IMR-90 (cell line): ENCODE measurements around the gene PAPSS1. TPM values are rescaled to one million over a fixed set of nuclear protein-coding genes. Genes with fewer than 3 reads are reported as not detected.

Experiments used
- ATAC-seq: fragments of 200-7000 bp; cut with Tn5 transposase; 2 replicates; pipeline ENCODE4 v1.9.1; 2020; ENCODE audit warnings: low read depth, mild to moderate bottlenecking, moderate library complexity
- BruUV-seq: library from RNA; stranded (reverse); fragments of 400-500 nt; replicated peaks from 2 replicates; lab custom pipeline; 2021; lab: Mats Ljungman, UMichigan
- CTCF ChIA-PET: fragments of 300-600 bp; formaldehyde crosslinking; extraction: SDS; loops from one replicate; lab custom pipeline; 2021; ENCODE audit warnings: antibody characterized with exemption; lab: Yijun Ruan, JAX
- POLR2A ChIA-PET: fragments of 300-600 bp; sonication (Branson Sonifier 250); formaldehyde crosslinking; loops from one replicate; lab custom pipeline; 2022; ENCODE audit warnings: antibody characterized with exemption; ENCODE audit not compliant: unreplicated experiment; lab: Charles Lee
- DNase-seq: peaks from one replicate; pipeline ENCODE4 v3.0.0; 2013
- H2AFZ ChIP-seq: replicated peaks from 2 replicates; pipeline ENCODE3; 2013; ENCODE audit warnings: low read length, mild to moderate bottlenecking; ENCODE audit not compliant: poor library complexity
- H2AK5ac ChIP-seq: 2 replicates; pipeline ENCODE4 v1.6.1; 2013; ENCODE audit warnings: low read depth, low read length, inconsistent platforms
- H2AK9ac ChIP-seq: replicated peaks from 2 replicates; pipeline ENCODE3; 2013; ENCODE audit warnings: mild to moderate bottlenecking, low read depth, low read length, moderate library complexity; ENCODE audit not compliant: poor library complexity
- H2BK120ac ChIP-seq: 2 replicates; pipeline ENCODE4 v1.6.1; 2013; ENCODE audit warnings: low read depth, low read length, inconsistent platforms
- H2BK15ac ChIP-seq: 3 replicates; pipeline ENCODE4 v1.6.1; 2013; ENCODE audit warnings: low read depth, low read length, inconsistent platforms
- H2BK20ac ChIP-seq: 2 replicates; pipeline ENCODE4 v1.6.1; 2013; ENCODE audit warnings: low read depth, mild to moderate bottlenecking, inconsistent platforms, low read length, moderate library complexity
- H2BK5ac ChIP-seq: 2 replicates; pipeline ENCODE4 v1.6.1; 2013; ENCODE audit warnings: mild to moderate bottlenecking, low read depth, low read length, inconsistent platforms; ENCODE audit not compliant: poor library complexity, severe bottlenecking
- H3K14ac ChIP-seq: replicated peaks from 2 replicates; pipeline ENCODE4 v1.6.1; 2013; ENCODE audit warnings: low read depth, low read length, inconsistent platforms
- H3K18ac ChIP-seq: 2 replicates; pipeline ENCODE4 v1.6.1; 2013; ENCODE audit warnings: low read depth, low read length, control low read depth
- H3K23ac ChIP-seq: 2 replicates; pipeline ENCODE4 v1.6.1; 2013; ENCODE audit warnings: low read depth, low read length, inconsistent platforms
- H3K27ac ChIP-seq: 2 replicates; pipeline ENCODE4 v1.5.1; 2013; ENCODE audit warnings: mild to moderate bottlenecking, control low read depth, low read length; ENCODE audit not compliant: insufficient read depth
- H3K27me3 ChIP-seq: 2 replicates; pipeline ENCODE4 v1.6.1; 2013; ENCODE audit warnings: low read length; ENCODE audit not compliant: control insufficient read depth, insufficient read depth
- H3K36me3 ChIP-seq: 2 replicates; pipeline ENCODE4 v1.6.1; 2013; ENCODE audit warnings: low read length, mixed read lengths; ENCODE audit not compliant: control insufficient read depth, insufficient read depth
- H3K4ac ChIP-seq: 2 replicates; pipeline ENCODE4 v1.6.1; 2013; ENCODE audit warnings: low read depth, low read length, inconsistent platforms
- H3K4me1 ChIP-seq: 2 replicates; pipeline ENCODE4 v1.6.1; 2013; ENCODE audit warnings: low read length, mixed read lengths; ENCODE audit not compliant: control insufficient read depth, insufficient read depth
- H3K4me2 ChIP-seq: 2 replicates; pipeline ENCODE4 v1.6.1; 2013; ENCODE audit warnings: low read depth, mild to moderate bottlenecking, control low read depth, low read length, moderate library complexity
- H3K4me3 ChIP-seq: 2 replicates; pipeline ENCODE4 v1.5.1; 2013; ENCODE audit warnings: low read depth, mild to moderate bottlenecking, control low read depth, low read length, moderate library complexity; ENCODE audit not compliant: insufficient read depth
- H3K56ac ChIP-seq: 2 replicates; pipeline ENCODE4 v1.6.1; 2013; ENCODE audit warnings: low read length, inconsistent platforms; ENCODE audit not compliant: insufficient read depth; ENCODE audit errors: extremely low read depth
- H3K79me1 ChIP-seq, 2 experiments: 2 replicates each; pipeline ENCODE4 v1.6.1; 2013; ENCODE audit warnings: low read length in 2 of 2, inconsistent platforms in 1 of 2, low read depth in 1 of 2
- H3K9ac ChIP-seq: 2 replicates; pipeline ENCODE4 v1.6.1; 2013; ENCODE audit warnings: low read depth, low read length, control low read depth
- H3K9me1 ChIP-seq: 2 replicates; pipeline ENCODE4 v1.6.1; 2013; ENCODE audit warnings: low read length, inconsistent platforms; ENCODE audit not compliant: insufficient read depth
- H3K9me3 ChIP-seq: 2 replicates; pipeline ENCODE4 v1.6.1; 2013; ENCODE audit warnings: low read length; ENCODE audit not compliant: control insufficient read depth, insufficient read depth
- H4K20me1 ChIP-seq: 2 replicates; pipeline ENCODE4 v1.6.1; 2013; ENCODE audit warnings: low read length, inconsistent platforms; ENCODE audit not compliant: insufficient read depth
- H4K5ac ChIP-seq: 2 replicates; pipeline ENCODE4 v1.6.1; 2013; ENCODE audit warnings: mild to moderate bottlenecking, low read depth, low read length, control low read depth
- H4K8ac ChIP-seq, 2 experiments: 2 replicates each; pipeline ENCODE4 v1.6.1; 2013; ENCODE audit warnings: low read depth in 2 of 2, low read length in 2 of 2, control low read depth in 1 of 2, inconsistent platforms in 1 of 2
- H4K91ac ChIP-seq: 2 replicates; pipeline ENCODE4 v1.6.1; 2013; ENCODE audit warnings: low read depth, low read length, inconsistent platforms; ENCODE audit not compliant: insufficient read depth
- BHLHE40 ChIP-seq: fragments of 150-350 bp; IDR thresholded peaks from 2 replicates; pipeline ENCODE4 v1.6.1; 2016; ENCODE audit warnings: mild to moderate bottlenecking, low read depth, low read length
- CEBPB ChIP-seq: IDR thresholded peaks from 2 replicates; pipeline ENCODE4 v1.6.1; 2012; ENCODE audit warnings: low read depth, low read length, improper control_type of control experiment
- CHD1 ChIP-seq: IDR thresholded peaks from 2 replicates; pipeline ENCODE4 v1.6.1; 2012; ENCODE audit warnings: low read depth, low read length, improper control_type of control experiment
- FOS ChIP-seq: fragments of 150-350 bp; IDR thresholded peaks from 2 replicates; pipeline ENCODE4 v1.6.1; 2016; ENCODE audit warnings: low read depth, low read length
- MAFK ChIP-seq: IDR thresholded peaks from 2 replicates; pipeline ENCODE4 v1.6.1; 2012; ENCODE audit warnings: low read depth, low read length, improper control_type of control experiment
- MAZ ChIP-seq: IDR thresholded peaks from 2 replicates; pipeline ENCODE4 v1.6.1; 2012; ENCODE audit warnings: low read depth, mild to moderate bottlenecking, low read length, improper control_type of control experiment, moderate library complexity, borderline replicate concordance
- MXI1 ChIP-seq: IDR thresholded peaks from 2 replicates; pipeline ENCODE4 v1.6.1; 2012; ENCODE audit warnings: low read depth, mild to moderate bottlenecking, low read length, moderate library complexity, borderline replicate concordance
- NFE2L2 ChIP-seq: fragments of 150-350 bp; IDR thresholded peaks from 2 replicates; pipeline ENCODE4 v1.6.1; 2016; ENCODE audit warnings: low read depth, mild to moderate bottlenecking, low read length
- POLR2A ChIP-seq: IDR thresholded peaks from 2 replicates; pipeline ENCODE4 v1.6.1; 2012; ENCODE audit warnings: mild to moderate bottlenecking, low read depth, low read length
- RAD21 ChIP-seq: IDR thresholded peaks from 2 replicates; pipeline ENCODE4 v1.6.1; 2012; ENCODE audit warnings: low read length, improper control_type of control experiment
- RCOR1 ChIP-seq: IDR thresholded peaks from 2 replicates; pipeline ENCODE4 v1.6.1; 2012; ENCODE audit warnings: mild to moderate bottlenecking, low read length, improper control_type of control experiment; ENCODE audit not compliant: insufficient replicate concordance
- RFX5 ChIP-seq: IDR thresholded peaks from 2 replicates; pipeline ENCODE4 v1.8.0; 2012; ENCODE audit warnings: low read depth, mild to moderate bottlenecking, low read length, moderate library complexity
- SMC3 ChIP-seq: fragments of 150-350 bp; IDR thresholded peaks from 2 replicates; pipeline ENCODE4 v1.6.1; 2016; ENCODE audit warnings: low read depth, mild to moderate bottlenecking, antibody characterized with exemption, low read length, moderate library complexity
- WGBS, 2 experiments: methylation state at CpG; one replicate each; pipeline versions ENCODE4 v1.1.5 to v1.1.7; 2013; ENCODE audit warnings: missing lambda C conversion rate in 2 of 2; ENCODE audit not compliant: insufficient read length in 1 of 2; ENCODE audit errors: extremely low coverage in 2 of 2; 5-methylcytosine and 5-hydroxymethylcytosine counted together
- dilution Hi-C: fragments of 300-500 bp; cut with HindIII; formaldehyde crosslinking; loops from one replicate; pipeline ENCODE4 v1.14.3; 2018; ENCODE audit warnings: low sequenced_read_pairs; ENCODE audit not compliant: unreplicated experiment
- in situ Hi-C: fragments of 300-500 bp; cut with MboI; formaldehyde crosslinking; loops from 3 replicates; pipeline ENCODE4 v1.14.3; 2019; ENCODE audit warnings: low sequenced_read_pairs, inconsistent platforms, mixed read lengths
- intact Hi-C: fragments of 100-400 bp; cut with micrococcal nuclease; formaldehyde crosslinking; loops from 2 replicates; pipeline ENCODE4 v1.10.0; 2022
- polyA plus RNA-seq, 3 experiments: library from polyadenylated mRNA; depleted of rRNA; stranded (reverse); fragments of >200 nt; gene quantifications; 2 replicates each; pipeline ENCODE4 v1.2.3, GENCODE V29; 2012; ENCODE audit warnings: low replicate concordance in 1 of 3
- total RNA-seq: library from RNA; depleted of rRNA; stranded (reverse); fragments of >200 nt; gene quantifications from 2 replicates; pipeline ENCODE4 v1.2.3, GENCODE V29; 2012
- TF ChIP-seq, protein P1 (sequence below): conservative IDR thresholded peaks from 2 replicates; pipeline ENCODE4 v1.5.1; 2012; ENCODE audit warnings: mild to moderate bottlenecking, low read depth, low read length, improper control_type of control experiment
- TF ChIP-seq, protein P2 (sequence below): fragments of 150-350 bp; IDR thresholded peaks from 2 replicates; pipeline ENCODE4 v1.6.1; 2017; ENCODE audit warnings: mild to moderate bottlenecking, antibody characterized with exemption, low read length, low read depth
- TF ChIP-seq, protein P3 (sequence below): fragments of 150-350 bp; IDR thresholded peaks from 2 replicates; pipeline ENCODE4 v1.6.1; 2016; ENCODE audit warnings: low read depth, mild to moderate bottlenecking, low read length, moderate library complexity, borderline replicate concordance

PAPSS1 gene
- total and polyA plus RNA-seq, 2 of the 4 experiments (the other 2 are of a cell fraction), result 71.8 to 82.8 TPM

DNA sequence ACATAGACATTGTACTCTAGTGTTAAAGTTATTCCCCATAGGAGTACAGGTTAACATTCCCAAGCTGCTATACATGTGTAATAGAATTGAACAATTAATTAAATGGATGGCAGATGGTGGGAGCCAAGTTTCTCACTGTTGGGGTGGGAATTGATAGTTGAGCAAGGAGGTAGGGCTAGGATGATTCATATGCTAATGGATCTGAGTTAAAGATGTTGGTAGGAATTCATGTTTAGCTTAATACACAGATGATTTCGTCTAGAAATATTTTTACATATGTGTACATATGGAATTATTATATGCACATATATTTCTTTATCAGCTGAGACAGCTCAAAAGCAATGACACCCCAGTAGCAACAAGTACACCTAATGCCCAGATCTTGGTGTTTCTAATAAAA is 26.1 kb upstream of the PAPSS1 start:
- in situ Hi-C loops, result no loop called here
- H3K14ac ChIP-seq, result no peak overlapping the region

More for the DNA sequence above, 26.1 kb upstream of the PAPSS1 start:
- POLR2A ChIA-PET, result no interaction called here
- Histone ChIP-seq H3K27me3 (peaks cover 11% of the 10 kb centered on the region), H2AK9ac (no peak overlapping the region), H2BK15ac (no peak overlapping the region), H4K20me1 (no peaks in the 10 kb centered on the region), H2BK20ac (no peak overlapping the region), H3K9me1 (no peaks in the 10 kb centered on the region), H3K79me1 (no peaks in the 10 kb centered on the region), H3K27ac (no peak overlapping the region), H3K18ac (no peak overlapping the region), H2BK5ac (no peak overlapping the region), H4K8ac (no peak overlapping the region), H3K56ac (no peak overlapping the region), H3K4me1 (peaks cover 4% of the 10 kb centered on the region), H3K9ac (no peak overlapping the region), H2AFZ (no peak overlapping the region), H3K9me3 (no peaks in the 10 kb centered on the region), H3K4me2 (no peak overlapping the region), H2BK120ac (no peak overlapping the region), H2AK5ac (no peak overlapping the region), H3K36me3 (no peaks in the 10 kb centered on the region), H4K5ac (no peak overlapping the region), H3K23ac (no peak overlapping the region), H3K4me3 (no peak overlapping the region), H3K4ac (no peak overlapping the region), H4K91ac (no peak overlapping the region)
- DNase-seq, result no peak
- ATAC-seq, result no peak
- dilution Hi-C loops (no loop called here), intact Hi-C loops (no loop called here)
- CTCF ChIA-PET, result no interaction called here
- TF ChIP-seq, protein P1, sequence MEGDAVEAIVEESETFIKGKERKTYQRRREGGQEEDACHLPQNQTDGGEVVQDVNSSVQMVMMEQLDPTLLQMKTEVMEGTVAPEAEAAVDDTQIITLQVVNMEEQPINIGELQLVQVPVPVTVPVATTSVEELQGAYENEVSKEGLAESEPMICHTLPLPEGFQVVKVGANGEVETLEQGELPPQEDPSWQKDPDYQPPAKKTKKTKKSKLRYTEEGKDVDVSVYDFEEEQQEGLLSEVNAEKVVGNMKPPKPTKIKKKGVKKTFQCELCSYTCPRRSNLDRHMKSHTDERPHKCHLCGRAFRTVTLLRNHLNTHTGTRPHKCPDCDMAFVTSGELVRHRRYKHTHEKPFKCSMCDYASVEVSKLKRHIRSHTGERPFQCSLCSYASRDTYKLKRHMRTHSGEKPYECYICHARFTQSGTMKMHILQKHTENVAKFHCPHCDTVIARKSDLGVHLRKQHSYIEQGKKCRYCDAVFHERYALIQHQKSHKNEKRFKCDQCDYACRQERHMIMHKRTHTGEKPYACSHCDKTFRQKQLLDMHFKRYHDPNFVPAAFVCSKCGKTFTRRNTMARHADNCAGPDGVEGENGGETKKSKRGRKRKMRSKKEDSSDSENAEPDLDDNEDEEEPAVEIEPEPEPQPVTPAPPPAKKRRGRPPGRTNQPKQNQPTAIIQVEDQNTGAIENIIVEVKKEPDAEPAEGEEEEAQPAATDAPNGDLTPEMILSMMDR, result no peak
- TF ChIP-seq CHD1, result no peak
- TF ChIP-seq MAFK, result no peak
- TF ChIP-seq RAD21, result no peak
- TF ChIP-seq FOS, result no peak
- TF ChIP-seq, protein P2, sequence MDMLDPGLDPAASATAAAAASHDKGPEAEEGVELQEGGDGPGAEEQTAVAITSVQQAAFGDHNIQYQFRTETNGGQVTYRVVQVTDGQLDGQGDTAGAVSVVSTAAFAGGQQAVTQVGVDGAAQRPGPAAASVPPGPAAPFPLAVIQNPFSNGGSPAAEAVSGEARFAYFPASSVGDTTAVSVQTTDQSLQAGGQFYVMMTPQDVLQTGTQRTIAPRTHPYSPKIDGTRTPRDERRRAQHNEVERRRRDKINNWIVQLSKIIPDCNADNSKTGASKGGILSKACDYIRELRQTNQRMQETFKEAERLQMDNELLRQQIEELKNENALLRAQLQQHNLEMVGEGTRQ, result no peak
- no peak for TF ChIP-seq BHLHE40
- TF ChIP-seq SMC3, result no peak
- TF ChIP-seq RFX5, result no peak
- no peak for TF ChIP-seq NFE2L2
- TF ChIP-seq, protein P3, sequence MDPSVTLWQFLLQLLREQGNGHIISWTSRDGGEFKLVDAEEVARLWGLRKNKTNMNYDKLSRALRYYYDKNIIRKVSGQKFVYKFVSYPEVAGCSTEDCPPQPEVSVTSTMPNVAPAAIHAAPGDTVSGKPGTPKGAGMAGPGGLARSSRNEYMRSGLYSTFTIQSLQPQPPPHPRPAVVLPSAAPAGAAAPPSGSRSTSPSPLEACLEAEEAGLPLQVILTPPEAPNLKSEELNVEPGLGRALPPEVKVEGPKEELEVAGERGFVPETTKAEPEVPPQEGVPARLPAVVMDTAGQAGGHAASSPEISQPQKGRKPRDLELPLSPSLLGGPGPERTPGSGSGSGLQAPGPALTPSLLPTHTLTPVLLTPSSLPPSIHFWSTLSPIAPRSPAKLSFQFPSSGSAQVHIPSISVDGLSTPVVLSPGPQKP, result no peak
- no peak for TF ChIP-seq MXI1
- no peak for TF ChIP-seq RCOR1
- TF ChIP-seq CEBPB, result no peak
- TF ChIP-seq MAZ, result no peak
- TF ChIP-seq POLR2A, result no peak
- no CpG with 5 or more reads among the region's 1 CpG for WGBS, 2 experiments
- BruUV-seq, result no TSS peak
